Sigmoid colon (tissue), 4 donors: ENCODE results near the gene ARRDC1.

ENCODE experiments used
- EP300 ChIP-seq, 4 donors: sonication (generic); formaldehyde crosslinking; IDR thresholded peaks; one replicate each; pipeline ENCODE4 v1.6.1; 2017; ENCODE audit warnings: antibody characterized with exemption in 4 of 4
- POLR2AphosphoS5 ChIP-seq, 4 donors: sonication (generic); formaldehyde crosslinking; IDR thresholded peaks; one replicate each; pipeline ENCODE4 v1.6.1; 2017; ENCODE audit warnings: antibody characterized with exemption in 4 of 4
- TF ChIP-seq, protein P1 (sequence below), 4 experiments: fragments of 450-650 bp in 3 of 4; fragments of 200-600 bp in 1 of 4; IDR thresholded peaks; one replicate each; pipeline ENCODE4 v1.5.1; 2016 to 2019; ENCODE audit warnings: antibody characterized with exemption in 4 of 4, mild to moderate bottlenecking in 3 of 4, moderate library complexity in 2 of 4

DNA sequence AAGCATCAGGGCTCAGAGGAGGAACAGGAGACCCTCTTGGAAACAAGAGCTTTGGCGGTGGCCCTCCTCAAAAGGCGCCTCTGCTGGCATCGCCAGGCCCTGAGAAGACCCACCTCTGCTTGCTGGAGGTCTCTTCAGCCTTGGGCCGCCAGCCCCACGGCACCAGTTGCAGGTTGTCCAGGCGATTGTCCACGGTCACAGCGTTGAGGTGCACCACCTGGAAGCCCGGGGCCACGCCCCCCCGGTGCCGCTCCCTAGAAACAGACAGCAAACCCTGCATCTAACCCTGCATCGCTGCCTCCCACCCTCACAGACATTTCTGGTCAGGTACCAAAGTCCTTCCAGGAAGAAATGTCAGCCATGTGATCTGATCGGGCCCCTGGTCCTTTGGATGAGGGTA lies 18.6 kb upstream of the ARRDC1 start:
- TF ChIP-seq, protein P1, sequence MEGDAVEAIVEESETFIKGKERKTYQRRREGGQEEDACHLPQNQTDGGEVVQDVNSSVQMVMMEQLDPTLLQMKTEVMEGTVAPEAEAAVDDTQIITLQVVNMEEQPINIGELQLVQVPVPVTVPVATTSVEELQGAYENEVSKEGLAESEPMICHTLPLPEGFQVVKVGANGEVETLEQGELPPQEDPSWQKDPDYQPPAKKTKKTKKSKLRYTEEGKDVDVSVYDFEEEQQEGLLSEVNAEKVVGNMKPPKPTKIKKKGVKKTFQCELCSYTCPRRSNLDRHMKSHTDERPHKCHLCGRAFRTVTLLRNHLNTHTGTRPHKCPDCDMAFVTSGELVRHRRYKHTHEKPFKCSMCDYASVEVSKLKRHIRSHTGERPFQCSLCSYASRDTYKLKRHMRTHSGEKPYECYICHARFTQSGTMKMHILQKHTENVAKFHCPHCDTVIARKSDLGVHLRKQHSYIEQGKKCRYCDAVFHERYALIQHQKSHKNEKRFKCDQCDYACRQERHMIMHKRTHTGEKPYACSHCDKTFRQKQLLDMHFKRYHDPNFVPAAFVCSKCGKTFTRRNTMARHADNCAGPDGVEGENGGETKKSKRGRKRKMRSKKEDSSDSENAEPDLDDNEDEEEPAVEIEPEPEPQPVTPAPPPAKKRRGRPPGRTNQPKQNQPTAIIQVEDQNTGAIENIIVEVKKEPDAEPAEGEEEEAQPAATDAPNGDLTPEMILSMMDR (IDR thresholded peaks at IDR 0.05) = no peak
- TF ChIP-seq EP300 (IDR thresholded peaks at IDR 0.05) (no peak), POLR2AphosphoS5 (IDR thresholded peaks at IDR 0.05) (no peak)
